ENCODE data around the gene SPRED1.

DNA sequence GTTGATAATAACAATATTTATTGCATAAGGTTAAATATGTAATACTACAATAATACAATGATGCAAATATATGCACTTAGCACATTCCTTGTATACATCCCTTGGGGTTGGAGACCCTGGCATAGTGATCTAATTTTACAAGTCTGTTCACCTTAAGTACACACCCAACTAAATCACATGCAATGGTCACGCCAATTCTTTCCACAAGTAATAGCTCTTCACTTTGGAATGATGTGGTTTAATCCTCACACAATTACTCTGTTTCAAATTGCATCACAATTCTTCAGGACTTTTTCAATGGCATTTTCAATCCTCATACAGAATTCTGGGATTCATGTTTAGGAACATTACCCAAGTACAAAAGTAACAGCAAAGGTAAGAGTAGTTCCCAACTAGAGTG is 27.3 kb upstream of the SPRED1 start:
- no peak for TF ChIP-seq POLR2A (IDR thresholded peaks at IDR 0.05)
- TF ChIP-seq, protein P1, sequence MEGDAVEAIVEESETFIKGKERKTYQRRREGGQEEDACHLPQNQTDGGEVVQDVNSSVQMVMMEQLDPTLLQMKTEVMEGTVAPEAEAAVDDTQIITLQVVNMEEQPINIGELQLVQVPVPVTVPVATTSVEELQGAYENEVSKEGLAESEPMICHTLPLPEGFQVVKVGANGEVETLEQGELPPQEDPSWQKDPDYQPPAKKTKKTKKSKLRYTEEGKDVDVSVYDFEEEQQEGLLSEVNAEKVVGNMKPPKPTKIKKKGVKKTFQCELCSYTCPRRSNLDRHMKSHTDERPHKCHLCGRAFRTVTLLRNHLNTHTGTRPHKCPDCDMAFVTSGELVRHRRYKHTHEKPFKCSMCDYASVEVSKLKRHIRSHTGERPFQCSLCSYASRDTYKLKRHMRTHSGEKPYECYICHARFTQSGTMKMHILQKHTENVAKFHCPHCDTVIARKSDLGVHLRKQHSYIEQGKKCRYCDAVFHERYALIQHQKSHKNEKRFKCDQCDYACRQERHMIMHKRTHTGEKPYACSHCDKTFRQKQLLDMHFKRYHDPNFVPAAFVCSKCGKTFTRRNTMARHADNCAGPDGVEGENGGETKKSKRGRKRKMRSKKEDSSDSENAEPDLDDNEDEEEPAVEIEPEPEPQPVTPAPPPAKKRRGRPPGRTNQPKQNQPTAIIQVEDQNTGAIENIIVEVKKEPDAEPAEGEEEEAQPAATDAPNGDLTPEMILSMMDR (IDR thresholded peaks at IDR 0.05): no peak
- TF ChIP-seq POLR2AphosphoS5 (IDR thresholded peaks at IDR 0.05): no peak
- no peak for TF ChIP-seq EP300 (IDR thresholded peaks at IDR 0.05)
